ENCODE measurements around the gene BIK.
"Not testable (repeated sequence)": the region's sequence is repeated elsewhere in the genome, so short reads cannot be mapped to it uniquely, and the experiment has no call there.

Gene BIK

GRCh38 chr22:43110444-43110926 lies at the start of gene BIK:
Gene BIK (plus strand): TSS chr22:43110750. CDS start chr22:43124023, 13,273 bp downstream.
- DNase-seq (ENCODE audit: low read depth) = no peak

DNA sequence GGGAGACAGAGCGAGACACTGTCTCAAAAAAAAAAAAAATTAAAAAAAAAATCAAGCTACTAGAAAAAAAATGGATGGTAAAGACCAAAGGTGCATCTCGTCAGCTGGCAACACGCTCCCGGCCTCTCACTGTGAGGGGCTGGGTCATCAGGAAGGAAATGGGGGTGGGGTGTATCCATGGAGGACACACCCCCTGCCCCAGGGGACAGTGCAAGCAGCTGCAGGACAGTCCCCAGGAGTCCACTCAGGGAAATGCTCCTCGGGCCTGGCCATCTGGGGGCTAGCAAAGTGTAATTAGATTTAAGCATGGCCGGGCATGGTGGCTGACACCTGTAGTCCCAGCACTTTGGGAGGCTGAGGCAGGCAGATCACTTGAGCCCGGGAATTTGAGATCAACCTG lies 44.4 kb upstream of the BIK start:
- no peak for DNase-seq (ENCODE audit: low read depth)

GRCh38 chr22:43066844-43067385 lies 43.6 kb upstream of the BIK start:
- no peak for DNase-seq (ENCODE audit: low read depth)

DNA sequence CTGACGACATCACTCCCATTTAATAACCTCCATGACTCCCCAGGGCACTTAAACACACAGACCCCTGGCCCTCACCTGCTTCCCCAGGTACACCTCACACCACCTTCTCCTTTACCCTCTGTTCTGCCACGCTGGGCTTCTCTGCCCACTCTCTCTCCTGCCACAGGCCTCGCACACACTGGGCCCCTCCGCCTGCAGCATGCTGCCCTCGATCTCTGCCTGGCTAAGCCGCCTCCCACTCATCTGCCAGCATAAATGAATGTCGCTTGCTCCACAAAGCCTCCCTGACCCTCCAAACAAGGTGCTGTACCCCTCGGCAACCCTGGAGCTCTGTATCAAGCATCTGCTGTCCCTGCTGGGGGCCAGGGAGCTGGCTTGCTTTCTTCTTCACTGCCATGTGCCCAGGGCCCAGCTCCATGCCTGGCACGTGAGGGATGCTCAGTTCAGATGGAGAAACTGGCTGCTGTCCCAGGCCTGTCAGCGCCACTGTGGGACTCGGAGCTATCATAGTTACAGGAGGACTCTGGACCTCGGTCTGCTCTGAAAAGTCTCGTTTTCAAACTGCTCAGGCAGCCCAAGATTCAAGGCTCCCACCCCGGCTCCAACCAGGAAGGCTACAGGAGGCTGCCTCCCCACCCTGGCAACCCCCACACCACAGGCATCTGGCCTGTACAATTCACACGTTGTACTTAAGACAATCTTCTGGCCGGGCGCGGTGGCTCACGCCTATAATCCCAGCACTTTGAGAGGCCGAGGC lies 33.3 kb upstream of the BIK start:
- DNase-seq (ENCODE audit: low read depth) = no peak

DNA sequence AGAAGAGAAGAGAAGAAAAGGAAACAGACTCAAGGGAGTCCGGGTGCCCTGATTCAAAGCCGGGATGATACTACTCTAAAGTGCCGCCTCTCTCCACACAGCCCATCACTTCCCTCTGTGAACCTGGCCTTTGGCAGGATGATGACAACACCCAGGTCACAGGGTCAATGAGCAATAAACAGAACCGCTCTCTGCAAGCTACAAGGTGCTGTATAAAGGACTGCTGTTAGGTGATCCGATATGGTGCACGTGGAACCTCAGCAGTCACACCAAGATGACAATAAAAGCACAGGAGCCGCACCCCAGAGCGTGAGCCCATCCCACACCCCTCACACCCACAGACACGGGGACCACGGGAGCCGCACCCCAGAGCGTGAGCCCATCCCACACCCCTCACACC lies 32.0 kb upstream of the BIK start:
- DNase-seq (ENCODE audit: low read depth) = no peak

DNA sequence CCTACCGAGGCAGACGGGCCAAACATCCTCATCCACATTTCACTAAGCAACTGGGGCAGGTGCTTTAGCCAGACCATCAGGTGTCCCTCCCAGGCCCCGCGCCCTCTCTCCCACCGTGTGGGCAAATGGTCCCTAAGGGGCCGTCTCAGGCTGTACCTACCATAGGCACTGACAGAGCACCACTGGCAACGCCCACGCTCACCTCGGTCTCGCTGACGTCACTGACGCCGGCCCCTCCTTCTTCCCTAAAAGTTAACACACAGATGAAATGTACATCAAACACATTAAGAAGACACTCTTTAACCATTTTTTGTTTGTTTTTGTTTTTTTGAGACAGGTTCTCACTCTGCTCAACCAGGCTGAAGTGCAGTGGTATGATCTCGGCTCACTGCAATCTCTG lies 30.8 kb upstream of the BIK start:
- DNase-seq (ENCODE audit: low read depth) = no peak

GRCh38 chr22:43080616-43081015 lies 29.9 kb upstream of the BIK start:
- no peak for DNase-seq (ENCODE audit: low read depth)

GRCh38 chr22:43081968-43082367 lies 28.6 kb upstream of the BIK start:
- DNase-seq (ENCODE audit: low read depth) = no peak

GRCh38 chr22:43085658-43086606 lies 24.6 kb upstream of the BIK start:
- no peak for DNase-seq (ENCODE audit: low read depth)

DNA sequence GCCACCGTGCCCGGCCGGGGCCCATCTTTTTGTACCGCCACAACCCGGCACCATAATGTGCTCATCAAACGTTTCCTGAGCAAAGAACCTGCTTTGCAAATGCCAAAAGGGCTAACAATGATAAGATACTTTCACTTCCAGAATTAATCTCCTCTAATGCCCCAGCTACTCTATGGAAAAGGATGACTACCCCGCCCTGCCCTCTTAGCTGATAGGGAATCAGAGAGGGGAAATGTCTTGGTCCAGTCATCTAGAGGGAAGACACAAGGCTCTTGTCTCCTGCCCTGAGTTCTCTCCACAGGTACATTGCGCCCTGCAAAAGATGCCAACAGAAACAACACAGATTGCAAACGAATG lies 21.9 kb upstream of the BIK start:
- DNase-seq (ENCODE audit: low read depth) = no peak

GRCh38 chr22:43088984-43089717 lies 21.4 kb upstream of the BIK start, which contains the start of gene TTLL1:
Gene TTLL1 (minus strand): TSS chr22:43089391. CDS start chr22:43075586, 13,805 bp downstream.
- DNase-seq (ENCODE audit: low read depth) = peak; percentile 72

GRCh38 chr22:43090130-43090789 lies 20.3 kb upstream of the BIK start:
- peak; percentile 88 for DNase-seq (ENCODE audit: low read depth)

DNA sequence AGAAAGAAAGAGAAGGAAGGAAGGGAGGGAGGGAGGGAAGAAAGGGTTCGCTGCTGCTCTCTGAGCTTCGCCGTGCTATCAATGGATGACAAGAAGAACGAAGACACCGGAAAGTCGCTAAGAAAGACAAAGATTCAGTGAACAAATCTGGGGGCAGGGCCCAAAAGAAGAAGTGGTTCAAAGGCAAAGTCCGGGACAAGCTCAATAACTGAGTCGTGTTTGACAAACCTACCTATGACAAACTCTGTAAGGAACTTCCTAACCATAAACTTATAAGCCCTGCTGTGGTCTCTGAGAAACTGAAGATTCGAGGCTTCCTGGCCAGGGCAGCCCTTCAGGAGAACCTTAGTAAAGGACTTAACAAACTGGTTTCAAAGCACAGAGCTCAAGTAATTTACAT lies 18.5 kb upstream of the BIK start:
- no peak for DNase-seq (ENCODE audit: low read depth)

GRCh38 chr22:43094085-43094484 lies 16.5 kb upstream of the BIK start:
- no peak for DNase-seq (ENCODE audit: low read depth)

GRCh38 chr22:43094551-43094950 lies 16.0 kb upstream of the BIK start:
- no peak for DNase-seq (ENCODE audit: low read depth)

GRCh38 chr22:43096420-43096819 lies 14.1 kb upstream of the BIK start:
- DNase-seq (ENCODE audit: low read depth) = no peak

DNA sequence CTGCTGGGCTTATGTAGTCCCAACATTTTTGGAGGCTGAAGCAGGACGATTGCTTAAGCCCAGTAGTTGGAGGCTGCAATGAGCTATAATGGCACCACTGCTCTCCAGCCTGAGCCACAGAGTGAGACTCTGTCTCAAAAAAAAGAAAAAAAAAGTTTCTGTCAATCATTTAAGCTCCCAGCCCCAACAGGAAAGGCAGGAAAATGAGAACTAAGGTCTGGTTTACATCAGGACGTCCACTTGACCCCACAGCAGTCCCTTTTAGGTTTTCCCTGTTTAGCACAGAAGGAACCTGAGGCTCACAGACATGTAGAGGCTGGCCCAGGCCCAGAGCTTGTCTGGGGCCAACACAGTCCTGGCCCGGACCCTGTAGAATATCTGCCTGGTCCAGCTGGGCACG lies 12.2 kb upstream of the BIK start:
- DNase-seq (ENCODE audit: low read depth) = no peak

- DNase-seq (ENCODE audit: low read depth) = no peak
Observed at GRCh38 chr22:43099095-43099494, 11.5 kb upstream of the BIK start.

DNA sequence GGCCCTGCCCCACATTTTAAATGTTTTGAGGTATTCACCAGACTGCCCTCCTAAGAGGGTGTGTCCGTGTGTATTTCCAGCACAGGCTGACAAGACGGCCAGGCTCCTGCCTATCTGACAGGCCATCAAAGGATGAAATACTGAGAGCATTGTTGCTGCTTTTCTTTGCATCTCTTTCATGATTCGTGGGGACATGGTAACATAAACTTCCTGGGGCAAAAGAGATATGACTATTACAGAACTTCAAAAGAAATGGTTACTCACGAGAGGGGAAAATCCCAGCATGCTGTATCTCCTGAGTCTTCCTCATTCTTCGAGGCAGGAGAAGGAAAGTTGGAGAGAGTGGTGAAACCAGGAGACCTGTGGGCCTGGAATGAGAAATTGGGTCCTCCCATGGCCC lies 10.3 kb upstream of the BIK start:
- DNase-seq (ENCODE audit: low read depth) = no peak

DNA sequence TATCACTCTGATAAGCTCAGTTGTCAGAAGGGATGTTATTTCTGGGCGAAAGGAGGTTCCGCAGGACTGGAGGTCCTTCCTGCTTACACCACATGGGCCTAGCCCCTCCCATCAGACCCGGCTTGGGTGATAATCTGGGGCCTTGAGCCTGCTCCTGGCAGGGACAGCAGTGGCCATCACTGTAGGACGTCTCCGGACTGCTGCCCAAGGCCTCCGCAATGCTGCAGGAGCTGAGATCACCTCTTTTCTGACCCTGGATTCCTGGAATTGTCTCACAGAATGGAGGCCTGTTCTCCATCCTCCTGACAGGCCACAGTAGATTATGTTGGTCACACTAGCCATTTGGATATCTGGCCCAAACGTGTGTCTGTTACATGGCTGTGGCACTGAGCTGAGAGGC lies 9.2 kb upstream of the BIK start:
- no peak for DNase-seq (ENCODE audit: low read depth)

GRCh38 chr22:43104056-43104625 lies 6.4 kb upstream of the BIK start:
- not testable (repeated sequence) for DNase-seq (ENCODE audit: low read depth)

All from stromal cell of bone marrow (primary cell).